GM18868 (cell line): ENCODE results near the gene CEBPB.
A peak's percentile ranks its signal among the peaks of the same experiment; 100 is the strongest.
"Not testable (repeated sequence)": the region's sequence is repeated elsewhere in the genome, so short reads cannot be mapped to it uniquely, and the experiment has no call there.

Experiments used
- ATAC-seq: cut with Tn5 transposase; IDR thresholded peaks from one replicate; pipeline ENCODE4 v1.9.1; 2021; ENCODE audit warnings: mild to moderate bottlenecking, moderate library complexity; ENCODE audit not compliant: unreplicated experiment

The CEBPB gene

GRCh38 chr20:50169329-50169823, 21.3 kb upstream of the CEBPB start:
- ATAC-seq, result no peak

GRCh38 chr20:50170549-50171220, 19.9 kb upstream of the CEBPB start:
- ATAC-seq, result no peak

GRCh38 chr20:50172347-50173013, 18.1 kb upstream of the CEBPB start:
- no peak for ATAC-seq

- no peak for ATAC-seq
Observed at GRCh38 chr20:50174456-50174855, 16.2 kb upstream of the CEBPB start.

GRCh38 chr20:50175938-50176933, 14.4 kb upstream of the CEBPB start:
- ATAC-seq, result no peak

- not testable (repeated sequence) for ATAC-seq
Observed at GRCh38 chr20:50178672-50179071, 12.0 kb upstream of the CEBPB start.

GRCh38 chr20:50181344-50181743, 9.3 kb upstream of the CEBPB start:
- no peak for ATAC-seq

- ATAC-seq, result no peak
Observed at GRCh38 chr20:50182346-50182745, 8.3 kb upstream of the CEBPB start.

GRCh38 chr20:50185426-50185825, 5.2 kb upstream of the CEBPB start:
- ATAC-seq, result no peak

GRCh38 chr20:50186151-50186885, 4.3 kb upstream of the CEBPB start:
- no peak for ATAC-seq

GRCh38 chr20:50186987-50187402, 3.6 kb upstream of the CEBPB start:
- ATAC-seq, result no peak

GRCh38 chr20:50187403-50188051, 3.1 kb upstream of the CEBPB start:
- ATAC-seq, result no peak

- no peak for ATAC-seq
Observed at GRCh38 chr20:50188287-50188688, 2.3 kb upstream of the CEBPB start.

- ATAC-seq, result no peak
Observed at GRCh38 chr20:50188879-50189680, 1.6 kb upstream of the CEBPB start.

- no peak for ATAC-seq
Observed at GRCh38 chr20:50189681-50190250, 864 bp upstream of the CEBPB start.

- ATAC-seq, result peak; percentile 23
Observed at GRCh38 chr20:50191065-50191543, 474 bp downstream of the CEBPB start.

- ATAC-seq, result peak; percentile 31
Observed at GRCh38 chr20:50191544-50192363, 1.1 kb downstream of the CEBPB start.
